HG03175 (cell line): Measurements from ENCODE around the gene UQCRH.
A peak's percentile ranks its signal among the peaks of the same experiment; 100 is the strongest.
"Not testable (repeated sequence)": the region's sequence is repeated elsewhere in the genome, so short reads cannot be mapped to it uniquely, and the experiment has no call there.

Experiments
- ATAC-seq: cut with Tn5 transposase; IDR thresholded peaks from one replicate; pipeline ENCODE4 v1.9.1; 2021; ENCODE audit warnings: mild to moderate bottlenecking, moderate library complexity; ENCODE audit not compliant: unreplicated experiment

Gene UQCRH

GRCh38 chr1:46331786-46332540 is 28.5 kb downstream of the UQCRH start:
- ATAC-seq: peak; percentile 46

GRCh38 chr1:46333300-46334029 is 30.0 kb downstream of the UQCRH start:
- ATAC-seq: peak; percentile 50

- peak; percentile 2 for ATAC-seq
Measured at GRCh38 chr1:46334030-46334384, 30.5 kb downstream of the UQCRH start.

- no peak for ATAC-seq
Measured at GRCh38 chr1:46335081-46335480, 31.6 kb downstream of the UQCRH start.

GRCh38 chr1:46337409-46337808 is 33.9 kb downstream of the UQCRH start:
- not testable (repeated sequence) for ATAC-seq

- peak; percentile 86 for ATAC-seq
Measured at GRCh38 chr1:46340404-46341221, 37.1 kb downstream of the UQCRH start, which contains the start of gene NSUN4. TSS of gene NSUN4 (plus strand) at chr1:46340807. CDS start at chr1:46340827, 20 bp downstream.

- no peak for ATAC-seq
Measured at GRCh38 chr1:46341222-46342083, 38.0 kb downstream of the UQCRH start.

GRCh38 chr1:46342084-46342656 is 38.7 kb downstream of the UQCRH start:
- ATAC-seq: no peak

- ATAC-seq: no peak
Measured at GRCh38 chr1:46342677-46343350, 39.3 kb downstream of the UQCRH start.

- no peak for ATAC-seq
Measured at GRCh38 chr1:46343351-46343695, 39.8 kb downstream of the UQCRH start.

GRCh38 chr1:46343705-46344104 is 40.2 kb downstream of the UQCRH start:
- no peak for ATAC-seq

- no peak for ATAC-seq
Measured at GRCh38 chr1:46344481-46344880, 41.0 kb downstream of the UQCRH start.

- ATAC-seq: no peak
Measured at GRCh38 chr1:46345281-46345680, 41.8 kb downstream of the UQCRH start.

- ATAC-seq: no peak
Measured at GRCh38 chr1:46352363-46352762, 48.9 kb downstream of the UQCRH start.

- not testable (repeated sequence) for ATAC-seq
Measured at GRCh38 chr1:46355920-46356319, 52.4 kb downstream of the UQCRH start.

GRCh38 chr1:46362158-46362557 is 58.7 kb downstream of the UQCRH start:
- no peak for ATAC-seq

- no peak for ATAC-seq
Measured at GRCh38 chr1:46363121-46363520, 59.6 kb downstream of the UQCRH start.

GRCh38 chr1:46364612-46365011 is 61.1 kb downstream of the UQCRH start:
- ATAC-seq: no peak

- not testable (repeated sequence) for ATAC-seq
Measured at GRCh38 chr1:46365796-46366195, 62.3 kb downstream of the UQCRH start.
